ENCODE data around the gene HLA-B.

The HLA-B gene

DNA sequence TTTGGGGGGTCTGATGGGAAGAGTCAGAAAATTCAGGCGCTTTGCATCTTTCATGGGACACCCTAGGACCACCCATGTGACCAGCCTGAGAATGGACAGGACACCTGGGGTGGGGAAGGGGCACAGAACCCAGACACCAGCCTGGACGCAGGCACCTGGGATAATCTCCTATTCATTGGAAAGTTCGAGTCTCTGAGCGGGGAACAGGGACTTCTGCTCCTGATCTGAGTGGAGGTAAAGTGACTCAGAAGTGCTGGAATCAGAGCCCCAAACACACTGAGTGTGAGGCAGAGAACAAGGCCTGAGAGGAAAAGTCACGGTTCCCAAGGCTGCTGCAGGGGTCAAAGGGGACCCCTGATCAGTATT is 1.4 kb downstream of the HLA-B start:
- TF ChIP-seq POLR2AphosphoS5 (IDR thresholded peaks at IDR 0.05; ENCODE audit: low read depth) (no peak), GABPA (IDR thresholded peaks at IDR 0.05; ENCODE audit: low read depth) (no peak), SPI1 (IDR thresholded peaks at IDR 0.05; ENCODE audit: borderline replicate concordance, low read depth) (no peak), REST (IDR thresholded peaks at IDR 0.05; ENCODE audit: insufficient replicate concordance, low read depth) (no peak), CTCF (IDR thresholded peaks at IDR 0.05; ENCODE audit: insufficient read depth, low read length) (no peak)
- H3K4me3 ChIP-seq (replicated peaks; ENCODE audit: insufficient read depth, low read length): peak overlapping the region; percentile 62
- H3K27ac ChIP-seq (replicated peaks): no peak overlapping the region
- no peaks in the 10 kb centered on the region for H3K27me3 ChIP-seq (ENCODE audit: insufficient read depth, poor library complexity, severe bottlenecking)
- peak in 1 of 2 experiments; percentile 16 for DNase-seq (ENCODE audit: low read depth in 1 of 2, low spot score in 1 of 2)

- Histone ChIP-seq H3K27ac (replicated peaks) (no peak overlapping the region), H3K27me3 (ENCODE audit: insufficient read depth, poor library complexity, severe bottlenecking) (no peaks in the 10 kb centered on the region), H3K4me3 (replicated peaks; ENCODE audit: insufficient read depth, low read length) (peak overlapping the region; percentile 62)
- DNase-seq (ENCODE audit: low read depth in 1 of 2, low spot score in 1 of 2): peak in 1 of 2 experiments; percentile 12
- TF ChIP-seq CTCF (IDR thresholded peaks at IDR 0.05; ENCODE audit: insufficient read depth, low read length) (no peak), POLR2AphosphoS5 (IDR thresholded peaks at IDR 0.05; ENCODE audit: low read depth) (no peak), SPI1 (IDR thresholded peaks at IDR 0.05; ENCODE audit: borderline replicate concordance, low read depth) (no peak), REST (IDR thresholded peaks at IDR 0.05; ENCODE audit: insufficient replicate concordance, low read depth) (no peak), GABPA (IDR thresholded peaks at IDR 0.05; ENCODE audit: low read depth) (no peak)
Measured at GRCh38 chr6:31354864-31355582, 2.0 kb downstream of the HLA-B start.

DNA sequence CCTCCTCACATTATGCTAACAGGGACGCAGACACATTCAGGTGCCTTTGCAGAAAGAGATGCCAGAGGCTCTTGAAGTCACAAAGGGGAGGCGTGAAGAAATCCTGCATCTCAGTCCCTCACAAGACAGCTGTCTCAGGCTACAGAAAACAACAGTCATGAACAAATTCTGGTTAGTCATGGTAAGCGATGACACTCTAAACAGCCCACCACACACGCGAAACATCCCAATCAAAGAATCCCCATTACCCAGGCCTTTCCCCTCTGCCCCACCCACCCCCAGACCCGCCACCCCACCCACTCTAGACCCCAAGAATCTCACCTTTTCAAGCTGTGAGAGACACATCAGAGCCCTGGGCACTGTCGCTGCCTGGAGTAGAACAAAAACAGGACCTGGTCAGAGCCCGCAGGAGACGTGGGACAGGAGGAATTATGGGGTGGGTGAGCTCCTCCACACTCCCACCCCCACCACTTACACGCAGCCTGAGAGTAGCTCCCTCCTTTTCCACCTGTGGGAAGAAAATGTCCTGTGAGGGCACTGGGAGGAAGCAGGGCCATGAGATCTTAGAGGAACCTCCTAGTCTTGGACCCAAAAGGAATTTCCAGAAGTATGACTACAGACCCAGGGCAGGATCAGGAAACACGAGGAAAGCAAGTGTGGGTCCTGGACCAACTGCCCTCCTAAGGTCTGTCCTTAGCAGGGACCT is 2.7 kb downstream of the HLA-B start:
- peak overlapping the region; percentile 62 for H3K4me3 ChIP-seq (replicated peaks; ENCODE audit: insufficient read depth, low read length)
- no peak overlapping the region for H3K27ac ChIP-seq (replicated peaks)
- peak in 1 of 2 experiments; percentile 39 for DNase-seq (ENCODE audit: low read depth in 1 of 2, low spot score in 1 of 2)
- TF ChIP-seq SPI1 (IDR thresholded peaks at IDR 0.05; ENCODE audit: borderline replicate concordance, low read depth) (no peak), CTCF (IDR thresholded peaks at IDR 0.05; ENCODE audit: insufficient read depth, low read length) (no peak), POLR2AphosphoS5 (IDR thresholded peaks at IDR 0.05; ENCODE audit: low read depth) (no peak; the same call in 1 of the 2 replicates), GABPA (IDR thresholded peaks at IDR 0.05; ENCODE audit: low read depth) (no peak), REST (IDR thresholded peaks at IDR 0.05; ENCODE audit: insufficient replicate concordance, low read depth) (no peak)
- no peaks in the 10 kb centered on the region for H3K27me3 ChIP-seq (ENCODE audit: insufficient read depth, poor library complexity, severe bottlenecking)
